Stomach (tissue), 4 donors: ENCODE measurements around the gene RPL29.

ENCODE experiments used
- POLR2AphosphoS5 ChIP-seq, 3 donors: sonication (generic); formaldehyde crosslinking; IDR thresholded peaks; one replicate each; pipeline ENCODE4 v1.6.1; 2016; ENCODE audit warnings: antibody characterized with exemption in 3 of 3
- TF ChIP-seq, protein P1 (sequence below), 7 experiments: fragments of 450-650 bp in 4 of 7; fragments of 200-600 bp in 3 of 7; sonication (generic) in 3 of 7; IDR thresholded peaks; one replicate each; pipeline ENCODE4 v1.5.1; 2016 to 2019; ENCODE audit warnings: antibody characterized with exemption in 7 of 7, control low read depth in 2 of 7, mild to moderate bottlenecking in 1 of 7

GRCh38 chr3:51970606-51971300 is 24.9 kb downstream of the RPL29 start:
- TF ChIP-seq, protein P1, sequence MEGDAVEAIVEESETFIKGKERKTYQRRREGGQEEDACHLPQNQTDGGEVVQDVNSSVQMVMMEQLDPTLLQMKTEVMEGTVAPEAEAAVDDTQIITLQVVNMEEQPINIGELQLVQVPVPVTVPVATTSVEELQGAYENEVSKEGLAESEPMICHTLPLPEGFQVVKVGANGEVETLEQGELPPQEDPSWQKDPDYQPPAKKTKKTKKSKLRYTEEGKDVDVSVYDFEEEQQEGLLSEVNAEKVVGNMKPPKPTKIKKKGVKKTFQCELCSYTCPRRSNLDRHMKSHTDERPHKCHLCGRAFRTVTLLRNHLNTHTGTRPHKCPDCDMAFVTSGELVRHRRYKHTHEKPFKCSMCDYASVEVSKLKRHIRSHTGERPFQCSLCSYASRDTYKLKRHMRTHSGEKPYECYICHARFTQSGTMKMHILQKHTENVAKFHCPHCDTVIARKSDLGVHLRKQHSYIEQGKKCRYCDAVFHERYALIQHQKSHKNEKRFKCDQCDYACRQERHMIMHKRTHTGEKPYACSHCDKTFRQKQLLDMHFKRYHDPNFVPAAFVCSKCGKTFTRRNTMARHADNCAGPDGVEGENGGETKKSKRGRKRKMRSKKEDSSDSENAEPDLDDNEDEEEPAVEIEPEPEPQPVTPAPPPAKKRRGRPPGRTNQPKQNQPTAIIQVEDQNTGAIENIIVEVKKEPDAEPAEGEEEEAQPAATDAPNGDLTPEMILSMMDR (IDR thresholded peaks at IDR 0.05), result no peak
- TF ChIP-seq POLR2AphosphoS5 (IDR thresholded peaks at IDR 0.05), result no peak
